ENCODE data around the gene LARP4B.
"Not testable (repeated sequence)": the region's sequence is repeated elsewhere in the genome, so short reads cannot be mapped to it uniquely, and the experiment has no call there.

LARP4B gene

DNA sequence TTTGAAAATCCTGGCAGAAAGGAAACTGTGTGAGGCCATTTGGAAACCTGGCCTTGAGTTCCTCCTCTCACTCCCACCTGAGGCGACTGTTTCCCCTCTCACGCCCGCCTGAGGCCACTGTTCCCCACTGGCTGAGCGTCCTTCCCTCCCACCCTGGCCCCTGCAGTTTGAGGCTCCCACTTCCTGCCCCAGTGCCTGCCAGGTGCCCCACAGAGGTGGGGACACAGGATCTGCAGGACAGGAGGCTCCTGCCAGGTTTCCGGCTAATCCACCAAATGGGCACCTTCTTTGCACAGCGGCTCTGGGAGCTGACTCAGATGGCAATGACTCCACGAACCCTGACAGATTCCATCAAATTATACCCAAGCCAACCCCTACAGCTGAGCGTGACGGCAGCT lies 24.3 kb upstream of the LARP4B start:
- no peak for DNase-seq

DNA sequence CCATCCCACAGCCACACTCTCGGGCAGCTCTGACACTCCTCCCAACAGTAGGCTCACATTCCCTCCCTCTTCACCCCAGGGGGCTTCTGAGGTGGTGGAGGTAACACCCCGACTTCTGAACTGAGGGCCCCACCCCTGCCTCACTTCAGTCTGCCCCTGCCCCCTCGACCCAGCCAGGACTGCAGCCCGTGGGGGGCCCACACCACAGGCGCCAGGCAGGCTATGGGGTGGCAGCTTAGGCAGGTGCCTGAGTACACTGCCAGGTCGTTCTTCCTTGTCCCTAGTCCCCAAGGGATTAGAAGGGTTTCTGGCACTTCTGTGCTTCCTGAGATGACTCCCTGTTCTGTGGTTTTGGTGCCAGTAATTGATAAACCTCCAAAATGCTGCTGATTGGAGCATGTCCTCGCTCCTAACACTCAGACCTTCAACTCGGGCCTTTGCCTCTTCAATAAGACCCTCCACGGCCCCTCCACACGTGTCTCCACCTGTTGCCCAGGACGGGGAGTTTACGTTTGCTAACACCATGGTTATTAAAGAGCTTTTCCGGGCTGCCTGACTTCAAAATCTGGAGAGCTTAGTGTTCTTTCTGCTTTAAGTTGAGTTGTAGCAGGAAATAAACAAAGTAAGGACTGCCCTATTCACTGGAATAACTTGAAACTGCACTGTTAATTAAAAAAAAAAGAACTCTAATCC lies 23.8 kb upstream of the LARP4B start:
- DNase-seq = no peak

DNA sequence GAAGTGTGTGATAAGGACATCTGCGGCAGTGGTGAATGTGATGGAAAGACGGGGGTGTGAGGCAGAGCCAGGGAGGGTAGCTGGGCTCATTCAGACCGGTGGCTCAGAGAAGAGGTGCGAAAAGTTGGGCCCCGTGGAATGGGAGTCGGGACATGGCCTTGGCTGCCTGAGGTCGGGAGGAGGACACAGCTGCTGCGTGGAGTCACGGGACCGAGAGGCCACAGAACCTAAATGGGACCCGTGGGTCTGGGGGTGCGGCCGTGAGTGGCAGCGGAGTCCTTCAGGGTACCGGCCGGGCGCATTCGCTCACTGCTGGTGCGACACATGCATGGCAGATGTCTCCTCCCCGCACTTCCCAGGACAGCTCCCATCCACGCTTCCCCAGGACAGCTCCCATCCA lies 22.9 kb upstream of the LARP4B start:
- no peak for DNase-seq

DNA sequence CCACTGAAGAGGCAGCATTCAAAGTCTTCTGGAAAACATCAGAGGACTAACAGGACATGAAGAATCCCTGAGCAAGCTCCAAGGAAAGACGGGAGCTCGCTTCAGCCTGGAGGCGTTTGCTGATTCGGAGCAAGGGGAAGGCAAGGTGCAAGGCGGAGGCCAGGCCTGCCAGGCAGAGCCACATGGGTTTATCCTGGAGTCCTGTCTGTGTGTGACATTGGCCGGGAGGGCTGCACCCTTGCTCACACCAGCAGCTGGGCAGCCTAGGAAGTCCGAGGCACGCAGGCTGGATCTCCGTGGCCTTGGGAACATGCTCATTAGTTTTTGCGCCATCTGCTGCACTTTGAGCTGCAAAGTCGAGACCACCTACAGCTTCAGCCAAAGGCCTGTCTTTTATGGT lies 22.3 kb upstream of the LARP4B start:
- DNase-seq = no peak

DNA sequence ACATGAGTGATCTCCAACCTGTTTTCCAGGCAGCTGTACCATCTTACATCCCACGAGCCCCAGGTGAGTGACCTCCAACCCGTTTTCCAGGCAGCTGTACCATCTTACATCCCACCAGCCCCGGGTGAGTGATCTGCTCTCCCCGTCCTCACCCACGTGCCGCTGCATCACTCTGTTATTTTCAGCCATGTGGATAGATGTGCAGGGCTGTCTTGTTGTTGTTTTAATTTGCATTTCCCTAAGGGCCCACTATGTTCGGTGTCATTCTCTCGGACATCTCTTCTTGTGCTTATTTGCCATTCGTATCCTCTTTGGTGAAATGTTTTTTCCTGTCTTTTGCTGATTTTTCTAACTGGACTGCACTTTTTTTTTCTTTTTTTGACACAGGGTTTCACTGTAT lies 17.9 kb upstream of the LARP4B start:
- no peak for DNase-seq

DNA sequence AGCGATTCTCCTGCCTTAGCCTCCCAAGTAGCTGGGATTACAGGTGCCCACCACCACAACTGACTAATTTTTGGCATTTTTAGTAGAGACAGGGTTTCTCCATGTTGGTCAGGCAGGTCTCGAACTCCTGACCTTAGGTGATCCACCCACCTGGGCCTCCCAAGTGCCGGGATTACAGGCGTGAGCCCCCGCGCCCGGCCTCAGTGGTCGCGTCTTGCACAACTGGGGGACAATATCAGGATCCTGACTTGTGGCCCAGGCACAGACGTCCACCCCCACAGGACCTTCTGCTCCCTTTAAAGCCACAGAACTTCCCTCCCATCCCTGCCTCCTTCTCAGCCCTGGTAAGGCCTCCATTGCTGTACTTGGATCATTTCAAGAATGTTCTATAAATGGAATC lies 16.8 kb upstream of the LARP4B start:
- DNase-seq = no peak

DNA sequence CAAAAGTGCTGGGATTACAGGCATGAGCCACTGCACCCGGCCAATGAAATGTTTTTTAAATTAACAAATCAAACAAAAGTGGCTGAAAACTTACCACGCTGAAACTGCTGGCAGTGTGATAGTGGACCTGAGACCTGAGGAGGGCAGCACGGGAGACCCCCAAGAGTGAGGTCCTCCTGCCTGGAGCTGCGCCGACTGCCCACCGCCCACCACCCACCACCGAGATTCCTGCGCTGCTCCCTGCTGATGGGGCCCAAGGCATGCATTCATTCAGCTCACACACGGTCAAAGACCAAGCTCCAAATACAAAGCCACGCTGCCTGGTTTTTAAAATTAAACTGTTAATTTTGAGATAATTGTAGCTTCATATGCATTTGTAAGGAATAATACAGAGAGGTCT lies 16.4 kb upstream of the LARP4B start:
- DNase-seq = no peak

DNA sequence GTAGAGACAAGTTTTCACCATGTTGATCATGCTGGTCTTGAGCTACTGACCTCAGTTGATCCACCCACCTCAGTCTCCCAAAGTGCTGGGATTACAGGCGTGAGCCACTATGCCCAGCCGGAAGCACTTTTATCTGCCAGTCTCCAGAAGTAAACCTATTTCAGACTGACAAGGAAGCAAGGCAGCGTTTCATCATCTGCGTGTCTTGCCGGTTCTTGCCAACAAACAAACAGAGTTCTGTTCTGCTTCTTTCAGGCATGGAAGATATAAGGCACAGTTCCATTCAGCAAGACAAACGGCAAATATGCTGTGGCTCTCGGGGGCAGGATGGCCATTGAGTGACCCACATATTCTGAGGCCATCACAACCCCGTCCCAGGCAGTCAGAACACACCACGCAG lies 15.5 kb upstream of the LARP4B start:
- no peak for DNase-seq

DNA sequence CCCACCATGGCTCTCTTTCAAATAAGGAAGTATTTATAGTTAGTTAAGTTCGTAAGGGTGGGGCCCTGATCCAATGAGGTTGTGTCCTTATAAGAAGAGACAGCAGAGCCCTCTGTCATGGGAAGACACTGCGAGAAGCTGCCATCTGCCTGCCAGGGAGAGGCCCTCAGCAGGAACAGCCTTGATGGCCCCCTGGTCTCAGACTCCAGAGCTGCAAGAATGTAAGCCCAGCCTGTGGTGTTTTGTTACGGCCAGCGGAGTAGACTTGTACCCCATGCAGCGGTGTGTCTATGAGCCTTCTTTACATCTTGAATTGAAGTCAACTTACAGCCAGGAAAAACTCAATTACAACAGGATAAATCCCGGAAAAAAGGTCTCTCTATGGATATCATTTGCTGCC lies 14.3 kb upstream of the LARP4B start:
- no peak for DNase-seq

DNA sequence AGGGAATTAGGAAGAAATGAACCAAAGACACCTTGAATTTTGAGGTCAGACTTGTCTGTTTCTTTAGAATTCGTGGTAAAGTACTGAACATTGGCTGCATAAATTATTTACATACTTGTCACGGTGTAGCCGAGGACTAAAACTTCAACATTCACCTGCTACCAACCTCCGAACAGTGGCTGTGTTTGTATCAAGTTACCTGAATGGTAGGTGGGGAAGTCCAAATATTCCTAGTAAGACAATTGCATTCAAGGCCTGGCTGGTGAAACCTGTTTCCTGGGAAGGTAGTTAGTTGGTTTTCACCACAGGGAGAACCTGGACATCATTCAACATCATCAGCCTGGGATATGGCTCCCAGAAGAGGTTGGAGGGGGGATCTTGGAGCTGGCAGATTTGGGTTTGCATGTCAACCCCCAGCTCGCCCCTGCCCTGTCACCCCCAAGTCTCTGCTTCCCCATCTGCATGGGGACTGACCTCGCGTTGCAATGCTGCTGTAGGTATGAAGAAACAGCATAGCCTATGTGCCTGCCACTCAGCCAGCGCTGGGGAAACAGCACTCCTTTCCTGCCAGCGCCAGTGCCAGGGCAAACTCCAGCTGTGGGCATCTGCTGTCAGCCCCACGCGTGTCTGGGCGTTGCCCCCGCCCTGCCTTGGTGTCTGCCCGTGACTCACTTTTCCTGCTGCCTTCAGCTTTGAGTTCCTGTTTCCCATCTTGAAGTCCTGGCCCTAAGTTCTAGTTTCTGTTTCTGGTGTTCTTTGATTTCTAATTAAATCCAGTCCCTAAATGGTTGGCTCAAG lies 12.7 kb upstream of the LARP4B start:
- DNase-seq = no peak

DNA sequence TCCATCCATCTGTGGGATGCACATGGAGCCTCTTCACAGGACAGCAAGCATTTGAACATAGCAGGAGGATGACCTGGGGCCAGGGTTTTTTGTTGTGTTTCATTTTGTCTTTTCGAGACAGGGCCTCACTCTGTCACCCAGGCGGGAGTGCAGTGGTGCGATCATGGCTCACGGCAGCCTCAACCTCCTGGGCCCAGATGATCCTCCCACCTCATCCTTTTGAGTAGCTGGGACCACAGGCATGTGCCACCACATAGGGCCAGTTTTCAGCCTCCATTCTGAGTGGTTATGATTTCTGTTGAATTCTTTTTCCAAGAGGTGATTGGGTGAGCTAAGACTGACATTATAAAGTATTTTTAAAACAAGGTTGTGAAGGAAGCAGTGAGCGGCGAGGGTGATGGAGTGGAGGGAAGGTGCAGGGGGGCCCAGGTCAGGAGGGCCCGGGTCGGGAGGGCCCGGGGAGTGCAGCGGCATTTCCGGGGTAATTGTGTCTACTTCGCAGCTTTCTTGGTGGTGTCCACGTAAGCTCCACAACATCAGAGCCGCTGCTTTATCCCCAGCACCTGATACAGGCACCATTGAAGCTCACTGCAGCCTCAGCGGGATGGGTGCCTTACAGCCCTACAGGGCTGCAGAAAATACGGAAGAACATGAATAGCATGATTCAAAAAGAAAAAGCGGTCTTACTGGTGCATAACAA lies 12.0 kb upstream of the LARP4B start:
- DNase-seq = no peak

DNA sequence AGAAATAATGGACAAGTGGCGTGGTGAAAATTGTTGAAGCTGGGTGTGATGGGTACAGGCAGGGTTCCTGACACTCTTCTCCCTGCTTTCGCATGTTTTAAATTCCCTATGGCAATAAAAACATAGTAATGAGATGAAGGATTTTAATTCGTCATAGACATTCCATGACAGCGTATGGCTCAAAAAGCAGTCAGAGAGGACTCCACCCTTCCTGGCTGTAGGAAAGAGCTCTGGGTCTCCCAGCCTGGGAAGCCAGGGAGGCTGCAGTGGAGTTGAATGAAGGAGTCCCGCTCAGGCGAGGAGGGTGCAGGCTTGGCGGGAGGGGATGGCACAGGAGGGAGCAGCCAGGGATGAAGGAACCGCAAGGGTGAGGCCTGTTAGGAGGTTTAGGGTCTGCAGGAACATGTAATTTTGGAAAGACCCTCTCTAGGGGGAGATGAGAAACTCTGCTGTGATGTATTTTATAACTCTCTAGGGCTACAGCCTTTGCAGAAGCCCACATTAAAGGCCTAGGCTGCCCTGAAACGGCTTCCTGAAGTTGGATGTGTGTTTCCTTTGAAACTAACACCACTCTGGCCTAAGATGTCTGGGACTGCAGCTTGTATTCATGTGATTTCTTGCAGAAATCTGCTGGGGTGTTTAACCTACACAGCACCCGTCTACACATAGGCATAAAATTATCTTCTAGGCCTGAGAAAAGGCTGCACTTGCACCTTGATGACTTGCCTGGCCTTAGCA lies 7.6 kb upstream of the LARP4B start:
- DNase-seq = no peak

DNA sequence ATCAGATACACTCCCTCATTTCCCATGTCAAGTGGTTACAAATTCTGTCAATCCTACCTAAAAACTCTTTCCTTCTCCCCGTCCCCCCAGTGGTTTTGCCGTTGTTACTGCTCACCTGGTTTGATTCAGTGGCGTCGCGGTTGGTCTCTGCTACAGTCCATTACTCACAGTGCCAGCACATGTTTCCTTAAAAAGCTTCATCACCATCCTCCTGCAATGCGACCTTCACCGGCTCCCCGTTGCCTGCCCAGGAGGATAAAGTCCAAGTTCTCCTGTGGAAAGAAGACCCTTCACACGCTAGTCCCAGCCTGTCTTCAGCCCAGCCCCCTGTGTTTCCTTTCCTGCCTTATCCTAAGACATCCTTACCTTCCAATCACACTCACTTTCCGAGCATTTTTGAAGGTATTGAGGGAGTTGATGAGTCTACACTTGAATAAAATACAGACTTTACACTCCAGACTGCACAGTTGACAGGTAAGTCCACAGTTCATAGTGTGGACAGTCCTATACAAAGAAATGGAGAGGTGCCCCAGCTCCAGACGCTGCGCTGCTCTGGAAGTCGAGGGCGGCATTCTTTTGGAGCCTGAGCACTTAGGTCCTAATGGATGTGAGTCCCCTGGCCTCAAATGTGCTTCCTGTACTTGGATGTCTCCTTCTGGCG lies 3.4 kb upstream of the LARP4B start:
- no peak for DNase-seq

DNA sequence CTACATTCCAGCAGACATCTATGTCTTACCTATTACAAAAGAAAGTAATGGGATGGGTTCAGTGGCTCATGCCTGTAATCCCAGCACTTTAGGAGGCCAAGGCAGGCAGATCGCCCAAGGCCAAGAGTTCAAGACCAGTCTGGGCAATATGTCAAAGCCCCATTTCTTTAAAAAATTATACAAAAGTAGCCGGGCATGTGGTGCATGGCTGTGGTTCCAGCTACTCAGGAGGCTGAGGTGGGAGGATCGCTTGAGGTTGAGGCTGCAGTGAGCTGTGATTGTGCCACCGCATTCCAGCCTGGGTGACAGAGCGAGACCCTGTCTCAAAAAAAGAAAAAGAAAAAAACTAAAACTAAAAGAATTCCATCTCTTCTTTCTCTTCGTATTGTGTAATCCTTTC lies 2.7 kb upstream of the LARP4B start:
- DNase-seq = not testable (repeated sequence)

DNA sequence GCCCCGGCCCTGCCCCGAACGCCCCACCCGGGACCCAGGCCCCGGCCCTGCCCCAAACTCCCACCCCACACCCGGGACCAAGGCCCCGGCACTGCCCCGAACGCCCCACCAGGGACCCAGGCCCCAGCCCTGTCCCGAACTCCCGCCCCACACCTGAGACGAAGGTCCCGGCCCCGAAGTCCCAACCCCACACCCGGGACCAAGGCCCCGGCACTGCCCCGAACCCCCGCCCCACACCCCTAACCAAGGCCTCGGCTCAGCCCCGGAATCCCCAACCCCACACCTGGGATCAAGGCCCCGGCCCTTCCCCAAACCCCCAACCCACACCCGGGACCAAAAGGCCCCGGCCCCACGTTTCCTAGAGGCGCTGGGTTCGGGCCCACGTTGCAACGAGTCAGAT lies 1.1 kb upstream of the LARP4B start:
- DNase-seq = no peak

DNA sequence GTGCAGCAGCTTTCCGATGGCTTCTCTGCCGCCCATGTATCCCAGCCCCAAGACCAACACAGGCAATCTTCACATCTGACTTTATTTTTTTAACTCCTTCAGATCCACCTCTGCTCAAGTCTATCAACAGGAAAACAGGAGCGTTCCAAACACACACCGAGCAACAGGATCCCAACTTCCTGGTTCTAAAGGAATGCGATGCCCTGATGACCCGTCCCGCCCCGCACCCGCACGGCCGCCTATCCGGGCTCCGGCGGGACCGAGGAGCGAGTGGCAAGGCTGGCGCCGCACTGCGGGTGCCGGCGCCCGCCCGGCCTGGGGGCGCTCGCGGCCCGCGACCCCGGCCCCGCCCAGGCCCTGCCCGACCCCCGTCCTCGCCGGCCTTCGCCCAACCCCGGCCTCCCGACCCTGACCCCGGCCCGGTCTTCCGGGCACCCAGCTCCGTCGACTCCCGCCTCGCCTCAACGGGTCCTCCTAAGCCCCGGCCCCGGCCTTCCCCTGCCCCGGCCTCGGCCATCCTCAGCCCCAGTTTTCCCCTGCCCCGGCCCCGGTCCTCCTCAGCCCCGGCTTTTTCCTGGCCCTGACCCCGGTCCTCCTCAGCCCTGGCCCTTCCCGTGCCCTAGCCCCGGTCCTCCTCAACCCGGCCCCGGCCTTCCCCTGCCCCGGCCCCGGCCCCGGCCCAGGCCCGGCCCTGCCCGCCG lies 730 bp downstream of the LARP4B start:
- DNase-seq = no peak

DNA sequence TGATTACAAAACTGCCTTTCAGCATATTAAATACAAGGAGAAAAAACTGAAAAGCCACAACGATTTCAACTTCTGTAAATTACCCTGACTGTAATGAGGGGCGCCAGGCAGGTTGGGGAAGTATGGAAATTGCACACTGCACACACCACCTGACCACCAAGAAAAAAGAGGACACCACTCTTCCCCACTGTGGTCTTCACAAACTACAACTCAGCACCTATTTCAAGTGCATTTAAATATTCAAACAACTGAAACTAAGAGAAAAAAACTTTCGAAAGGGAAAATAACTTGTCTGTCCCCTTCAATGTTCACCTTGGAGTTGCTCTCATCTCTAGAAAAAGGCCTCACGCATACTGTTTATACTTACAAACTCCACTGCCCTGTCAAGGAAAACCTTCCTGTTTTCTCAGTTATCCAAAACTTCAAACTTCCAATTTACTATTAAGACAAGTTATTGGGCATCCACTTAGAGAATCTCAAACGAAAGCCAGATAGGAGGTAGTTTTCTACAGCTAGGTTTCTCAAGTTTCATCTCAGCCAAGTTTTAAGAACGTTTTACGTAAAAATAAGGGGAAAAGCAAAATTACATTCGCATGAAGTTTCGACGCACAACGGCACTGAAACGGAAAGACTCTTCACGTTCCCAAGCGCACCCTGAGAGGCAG lies 1.4 kb downstream of the LARP4B start:
- DNase-seq = no peak

DNA sequence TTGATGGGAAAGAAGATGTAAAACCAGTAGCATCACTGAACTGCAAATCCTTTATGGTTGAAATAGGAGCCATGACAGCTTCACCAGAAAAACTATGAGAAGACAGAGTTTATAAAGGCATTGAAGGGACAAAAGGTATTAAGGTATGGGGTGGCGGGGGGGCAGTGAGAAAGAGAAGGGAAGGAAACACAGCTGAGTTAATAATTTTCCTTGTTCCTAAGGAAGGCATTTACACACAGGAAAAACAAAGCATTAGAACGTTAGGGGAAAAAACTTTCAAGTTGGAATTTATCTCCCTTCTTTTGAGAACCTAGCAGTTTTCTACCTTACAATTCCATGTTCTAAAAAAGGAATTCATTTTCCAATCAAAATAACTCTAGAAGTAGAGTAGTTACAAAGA lies 4.4 kb downstream of the LARP4B start:
- no peak for DNase-seq

DNA sequence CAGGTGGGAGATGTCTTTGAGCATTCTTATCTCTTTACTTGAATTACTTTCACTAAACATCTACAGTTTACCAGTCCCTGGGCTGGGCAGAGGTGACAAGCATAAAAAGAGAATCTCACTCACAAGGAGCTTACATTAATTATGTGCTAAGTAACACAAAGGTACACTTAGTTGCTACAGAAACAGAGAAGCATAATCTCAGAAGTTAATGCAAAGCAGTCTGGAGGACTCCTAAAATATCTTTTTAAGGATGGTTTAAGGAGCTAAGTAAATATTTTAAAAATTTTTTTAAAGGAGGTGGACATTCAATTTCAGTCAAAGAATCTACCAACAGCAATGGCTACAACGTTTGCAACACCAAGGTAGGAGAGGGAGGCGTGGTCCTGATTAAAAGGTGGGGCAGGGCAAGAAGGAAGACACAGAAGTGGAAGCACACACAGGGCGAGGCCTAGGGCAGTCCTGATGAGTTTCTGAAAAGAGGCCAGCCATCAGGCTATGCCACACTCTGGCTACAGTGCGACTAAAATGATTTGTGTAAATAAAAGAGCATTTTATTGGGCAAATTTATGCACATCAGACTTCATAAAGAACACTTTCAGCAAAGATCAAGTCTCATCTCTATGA lies 5.3 kb downstream of the LARP4B start:
- DNase-seq = no peak

DNA sequence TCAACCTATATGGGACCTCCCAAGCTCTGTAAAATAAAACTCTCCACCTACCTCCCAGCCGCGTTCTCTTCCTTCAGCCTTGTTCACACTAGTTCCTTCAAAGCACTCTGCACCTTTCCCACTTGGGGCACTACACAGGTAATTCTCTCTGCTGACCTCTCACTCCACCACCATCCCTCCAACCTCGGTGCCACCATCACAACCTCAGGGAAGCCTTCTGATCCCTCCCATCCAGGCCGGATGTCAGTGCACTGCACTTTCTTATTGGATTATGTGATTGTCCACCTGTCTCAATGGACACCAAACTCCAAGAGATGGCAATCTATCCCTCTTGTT lies 7.0 kb downstream of the LARP4B start:
- no peak for DNase-seq

DNA sequence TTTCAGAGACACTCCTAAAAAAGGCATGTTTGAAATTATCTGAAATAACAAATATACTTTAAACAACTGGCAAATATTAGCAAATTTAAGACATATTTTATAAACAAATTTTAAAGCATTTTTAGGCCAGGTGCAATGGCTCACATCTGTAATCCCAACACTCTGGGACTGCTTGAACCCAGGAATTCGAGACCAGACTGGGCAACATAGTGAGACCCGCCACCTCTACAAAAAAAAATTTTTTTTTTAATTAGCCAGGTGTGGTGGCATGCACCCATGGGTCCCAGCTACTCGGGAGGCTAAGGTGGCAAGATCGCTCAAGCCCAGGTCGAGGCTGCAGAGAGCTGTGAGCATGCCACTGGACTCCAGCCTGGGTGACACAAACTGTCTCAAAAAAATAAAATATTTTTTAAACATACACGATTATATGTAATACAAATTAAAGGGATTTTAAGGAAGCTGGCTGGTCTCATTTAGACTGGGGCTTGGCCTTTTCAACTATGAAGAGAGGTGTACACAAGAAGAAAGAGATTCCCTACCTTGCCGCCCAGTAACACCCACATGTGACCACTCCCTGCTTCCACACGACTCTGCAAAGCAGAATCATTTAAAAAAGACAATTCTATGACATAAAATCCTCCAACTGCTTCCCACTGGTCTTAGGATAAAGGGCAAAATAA lies 7.5 kb downstream of the LARP4B start:
- no peak for DNase-seq

All from NCI-H187 (cell line).